ENCODE data around the gene C12orf76.

C12orf76 gene

GRCh38 chr12:110004598-110004997 is 43.7 kb downstream of the C12orf76 start:
- no peak overlapping the region for H3K4me3 ChIP-seq (ENCODE audit: low read length)
- TF ChIP-seq, protein P1, sequence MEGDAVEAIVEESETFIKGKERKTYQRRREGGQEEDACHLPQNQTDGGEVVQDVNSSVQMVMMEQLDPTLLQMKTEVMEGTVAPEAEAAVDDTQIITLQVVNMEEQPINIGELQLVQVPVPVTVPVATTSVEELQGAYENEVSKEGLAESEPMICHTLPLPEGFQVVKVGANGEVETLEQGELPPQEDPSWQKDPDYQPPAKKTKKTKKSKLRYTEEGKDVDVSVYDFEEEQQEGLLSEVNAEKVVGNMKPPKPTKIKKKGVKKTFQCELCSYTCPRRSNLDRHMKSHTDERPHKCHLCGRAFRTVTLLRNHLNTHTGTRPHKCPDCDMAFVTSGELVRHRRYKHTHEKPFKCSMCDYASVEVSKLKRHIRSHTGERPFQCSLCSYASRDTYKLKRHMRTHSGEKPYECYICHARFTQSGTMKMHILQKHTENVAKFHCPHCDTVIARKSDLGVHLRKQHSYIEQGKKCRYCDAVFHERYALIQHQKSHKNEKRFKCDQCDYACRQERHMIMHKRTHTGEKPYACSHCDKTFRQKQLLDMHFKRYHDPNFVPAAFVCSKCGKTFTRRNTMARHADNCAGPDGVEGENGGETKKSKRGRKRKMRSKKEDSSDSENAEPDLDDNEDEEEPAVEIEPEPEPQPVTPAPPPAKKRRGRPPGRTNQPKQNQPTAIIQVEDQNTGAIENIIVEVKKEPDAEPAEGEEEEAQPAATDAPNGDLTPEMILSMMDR (conservative IDR thresholded peaks at IDR 0.05; ENCODE audit: low read length): no peak
- DNase-seq (ENCODE audit: low read depth): no peak

DNA sequence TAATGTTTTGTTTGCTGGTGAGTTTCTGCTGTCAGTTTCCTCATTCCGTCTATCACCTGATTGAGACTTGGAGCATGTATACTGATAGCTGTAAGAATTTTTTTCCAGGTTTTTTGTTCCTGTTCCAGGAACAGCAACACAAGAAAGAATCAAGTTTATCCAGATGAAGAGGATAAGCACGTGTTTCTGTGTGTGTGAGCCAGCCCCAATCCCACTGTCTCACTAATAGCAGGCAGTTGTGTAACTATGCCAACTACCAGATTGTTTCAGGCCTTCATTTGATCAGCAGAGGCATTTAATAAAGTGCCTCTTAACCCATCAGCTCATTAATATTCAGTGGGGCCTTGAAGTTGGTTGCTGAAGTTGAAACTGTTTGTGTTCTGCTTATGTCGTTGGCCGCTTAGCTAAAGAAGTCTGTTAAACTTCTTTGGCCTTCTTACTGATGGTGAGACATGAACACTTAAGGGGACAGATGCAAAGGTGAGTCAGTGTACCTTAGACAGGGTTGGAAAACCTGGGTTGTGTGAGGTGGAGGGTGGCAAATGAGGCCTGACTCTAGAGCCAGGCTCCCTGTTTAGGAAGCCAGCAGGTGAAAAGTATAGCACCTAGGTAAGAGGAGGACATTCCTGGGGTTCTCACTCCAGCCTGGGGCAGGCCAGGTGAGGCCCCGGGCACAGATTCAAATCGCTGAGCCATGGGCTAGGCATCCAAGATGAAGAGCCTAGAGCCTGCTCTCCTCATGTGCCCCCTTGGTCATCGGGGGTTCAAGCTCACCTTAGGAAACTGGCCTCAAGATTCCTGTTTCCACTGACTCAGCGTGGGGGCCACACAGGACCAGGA is 45.4 kb downstream of the C12orf76 start:
- TF ChIP-seq, protein P1 (conservative IDR thresholded peaks at IDR 0.05; ENCODE audit: low read length): no peak
- peak overlapping the region; percentile 7 for H3K4me3 ChIP-seq (ENCODE audit: low read length)
- DNase-seq (ENCODE audit: low read depth): peak; percentile 69

GRCh38 chr12:110001596-110001995 is 46.7 kb downstream of the C12orf76 start:
- DNase-seq (ENCODE audit: low read depth): peak; percentile 87
- TF ChIP-seq, protein P1 (conservative IDR thresholded peaks at IDR 0.05; ENCODE audit: low read length): no peak
- peak overlapping the region; percentile 94 for H3K4me3 ChIP-seq (ENCODE audit: low read length)

GRCh38 chr12:109999983-110000505 is 48.3 kb downstream of the C12orf76 start:
- TF ChIP-seq, protein P1 (conservative IDR thresholded peaks at IDR 0.05; ENCODE audit: low read length): no peak
- H3K4me3 ChIP-seq (ENCODE audit: low read length): peak overlapping the region; percentile 94
- peak; percentile 67 for DNase-seq (ENCODE audit: low read depth)

DNA sequence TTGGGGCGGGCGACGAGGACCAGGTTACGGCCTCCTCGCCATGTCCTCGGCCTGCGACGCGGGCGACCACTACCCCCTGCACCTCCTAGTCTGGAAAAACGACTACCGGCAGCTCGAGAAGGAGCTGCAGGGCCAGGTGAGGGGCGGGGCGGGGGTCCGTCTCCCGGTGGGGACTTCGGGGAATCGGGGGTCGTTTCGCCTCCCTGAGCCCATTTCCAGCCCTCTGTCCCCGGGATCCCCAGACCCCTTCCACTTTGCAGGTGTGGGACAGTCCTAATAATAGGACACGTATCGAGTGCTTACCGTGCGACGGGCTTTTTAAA is 48.7 kb downstream of the C12orf76 start:
- peak overlapping the region; percentile 94 for H3K4me3 ChIP-seq (ENCODE audit: low read length)
- no peak for DNase-seq (ENCODE audit: low read depth)
- TF ChIP-seq, protein P1 (conservative IDR thresholded peaks at IDR 0.05; ENCODE audit: low read length): no peak

DNA sequence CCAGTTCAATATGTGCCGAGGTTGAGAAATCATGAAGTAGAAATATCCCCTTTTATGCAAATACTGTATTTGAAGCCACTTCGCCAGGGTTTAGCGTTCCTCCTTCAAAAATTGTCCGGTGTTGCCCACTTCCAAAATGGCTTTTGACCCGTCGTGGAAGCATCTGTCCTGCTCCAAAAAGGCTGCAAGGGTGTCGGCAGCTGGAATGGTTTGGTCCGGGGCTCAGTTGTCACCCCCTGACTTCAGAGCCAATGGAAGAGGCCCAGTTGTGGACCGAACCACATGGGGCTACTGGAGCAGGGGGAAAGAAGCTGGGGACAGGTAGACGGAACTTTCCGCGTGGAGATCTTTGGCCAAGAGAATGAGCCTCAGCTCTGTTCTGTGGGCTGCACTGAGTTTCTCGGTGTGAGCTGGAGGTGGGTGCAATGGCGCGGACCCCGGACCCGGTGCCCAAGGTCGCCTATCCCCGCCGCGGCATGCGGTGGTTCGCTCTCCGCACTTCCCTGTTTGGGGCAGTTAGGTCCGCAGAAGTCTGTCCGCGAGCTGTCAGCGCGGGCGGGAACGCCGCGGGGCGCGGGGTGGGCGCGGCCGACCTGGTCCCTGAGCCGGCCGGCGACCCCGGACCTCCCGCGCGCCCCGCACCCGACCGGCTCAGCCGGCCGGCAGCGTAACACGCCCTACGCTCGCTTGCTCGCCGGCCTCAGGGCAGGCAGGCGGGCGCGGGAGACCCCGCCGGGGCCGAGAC is 49.2 kb downstream of the C12orf76 start, which contains the start of gene ANKRD13A:
TSS of gene ANKRD13A (plus strand) at position 527 of the 745 bp plus-strand sequence. CDS start 259 bp downstream, outside the sequence.
- peak within 1 kb of the TSS; percentile 94 for H3K4me3 ChIP-seq (ENCODE audit: low read length)
- TF ChIP-seq, protein P1 (conservative IDR thresholded peaks at IDR 0.05; ENCODE audit: low read length): no peak
- peak; percentile 96 for DNase-seq (ENCODE audit: low read depth)

Data from AG10803 (cell line).